HUES6 (cell line): Measurements from ENCODE around the gene U2AF1L4.
"Not testable (repeated sequence)": the region's sequence is repeated elsewhere in the genome, so short reads cannot be mapped to it uniquely, and the experiment has no call there.

ENCODE experiments used
- H3K27ac ChIP-seq: 2 replicates; pipeline ENCODE4 v1.7.0; 2013; ENCODE audit warnings: low read depth, mild to moderate bottlenecking, low read length, inconsistent platforms
- H3K27me3 ChIP-seq: 2 replicates; pipeline ENCODE4 v1.6.1; 2013; ENCODE audit warnings: low read length; ENCODE audit not compliant: control insufficient read depth, insufficient read depth
- H3K36me3 ChIP-seq: 2 replicates; pipeline ENCODE4 v1.6.1; 2013; ENCODE audit warnings: low read length; ENCODE audit not compliant: control insufficient read depth, insufficient read depth
- H3K4me1 ChIP-seq: 2 replicates; pipeline ENCODE4 v1.6.1; 2013; ENCODE audit warnings: low read length; ENCODE audit not compliant: control insufficient read depth, insufficient read depth
- H3K4me3 ChIP-seq: 2 replicates; pipeline ENCODE4 v1.5.1; 2013; ENCODE audit warnings: low read depth, low read length
- H3K9ac ChIP-seq: one replicate; pipeline ENCODE4 v1.6.1; 2013; ENCODE audit warnings: mild to moderate bottlenecking, low read length
- H3K9me3 ChIP-seq: 2 replicates; pipeline ENCODE4 v1.6.1; 2013; ENCODE audit warnings: low read depth, low read length; ENCODE audit not compliant: control insufficient read depth, insufficient read depth

Gene U2AF1L4

DNA sequence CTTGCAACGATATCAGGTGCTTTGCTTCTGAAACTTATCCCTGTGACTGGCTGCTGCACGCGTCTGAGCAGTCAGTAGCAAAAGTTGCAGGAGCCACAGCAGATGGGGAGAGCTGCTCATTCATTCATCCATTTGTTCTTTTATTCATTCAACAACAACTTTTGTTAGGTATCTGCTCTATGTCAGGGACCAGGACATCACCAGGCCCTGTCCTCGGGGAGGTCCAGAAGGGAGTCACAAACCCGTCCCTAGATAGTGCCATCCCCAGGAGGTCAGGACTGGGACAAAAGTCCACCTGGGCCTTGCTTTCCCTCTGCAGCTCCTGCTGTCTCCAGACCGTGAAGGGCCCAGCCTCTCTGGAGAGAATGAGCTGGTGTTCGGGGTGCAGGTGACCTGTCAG lies 32.7 kb upstream of the U2AF1L4 start:
- Histone ChIP-seq H3K27me3 (peaks cover 21% of the 10 kb centered on the region), H3K9me3 (no peaks in the 10 kb centered on the region), H3K9ac (no peak overlapping the region), H3K36me3 (no peaks in the 10 kb centered on the region), H3K4me1 (peaks cover 31% of the 10 kb centered on the region), H3K27ac (no peak overlapping the region), H3K4me3 (0 out of 2 replicates have a peak overlapping the region, but pooled peaks have one; percentile 15)

DNA sequence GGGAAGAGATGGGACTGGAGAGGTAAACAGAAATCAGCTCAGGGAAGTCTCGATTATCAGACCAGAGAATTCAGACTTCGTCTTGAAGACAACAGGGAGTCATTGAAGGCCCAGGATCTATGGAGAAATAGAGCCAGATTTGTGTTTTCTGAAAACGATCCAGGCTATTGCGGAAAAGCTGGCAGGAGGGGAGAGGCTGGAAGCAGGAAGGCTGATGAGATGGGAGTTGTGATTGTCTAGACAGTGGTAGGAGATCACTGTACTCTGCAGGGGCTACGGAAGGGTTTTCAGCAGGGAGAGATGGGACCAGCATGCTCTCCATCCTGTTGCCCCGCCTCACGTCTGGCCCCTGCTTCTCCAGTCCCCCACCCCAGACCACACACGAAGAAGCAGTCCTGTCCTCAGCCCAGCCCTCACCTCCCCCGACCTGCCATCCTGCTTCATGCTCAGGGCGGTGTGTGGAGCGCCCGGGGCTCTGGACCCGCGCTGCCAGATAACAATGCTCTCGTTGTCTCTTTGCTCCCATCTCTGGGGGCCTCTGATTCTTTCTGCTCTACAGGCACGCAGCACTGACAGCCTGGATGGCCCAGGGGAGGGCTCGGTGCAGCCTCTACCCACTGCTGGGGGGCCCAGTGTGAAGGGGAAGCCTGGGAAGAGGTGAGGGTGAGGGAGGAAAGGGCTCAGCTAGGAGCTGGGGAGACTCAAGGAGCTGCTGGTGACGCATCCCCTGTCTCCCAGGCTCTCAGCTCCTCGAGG lies 32.0 kb upstream of the U2AF1L4 start:
- no peak overlapping the region for H3K27ac ChIP-seq
- no peaks in the 10 kb centered on the region for H3K9me3 ChIP-seq
- no peak overlapping the region for H3K9ac ChIP-seq
- peaks cover 31% of the 10 kb centered on the region for H3K4me1 ChIP-seq
- H3K36me3 ChIP-seq, result no peaks in the 10 kb centered on the region
- H3K27me3 ChIP-seq, result peaks cover 21% of the 10 kb centered on the region
- peak overlapping the region; percentile 15; the same call in 1 of the 2 replicates for H3K4me3 ChIP-seq

DNA sequence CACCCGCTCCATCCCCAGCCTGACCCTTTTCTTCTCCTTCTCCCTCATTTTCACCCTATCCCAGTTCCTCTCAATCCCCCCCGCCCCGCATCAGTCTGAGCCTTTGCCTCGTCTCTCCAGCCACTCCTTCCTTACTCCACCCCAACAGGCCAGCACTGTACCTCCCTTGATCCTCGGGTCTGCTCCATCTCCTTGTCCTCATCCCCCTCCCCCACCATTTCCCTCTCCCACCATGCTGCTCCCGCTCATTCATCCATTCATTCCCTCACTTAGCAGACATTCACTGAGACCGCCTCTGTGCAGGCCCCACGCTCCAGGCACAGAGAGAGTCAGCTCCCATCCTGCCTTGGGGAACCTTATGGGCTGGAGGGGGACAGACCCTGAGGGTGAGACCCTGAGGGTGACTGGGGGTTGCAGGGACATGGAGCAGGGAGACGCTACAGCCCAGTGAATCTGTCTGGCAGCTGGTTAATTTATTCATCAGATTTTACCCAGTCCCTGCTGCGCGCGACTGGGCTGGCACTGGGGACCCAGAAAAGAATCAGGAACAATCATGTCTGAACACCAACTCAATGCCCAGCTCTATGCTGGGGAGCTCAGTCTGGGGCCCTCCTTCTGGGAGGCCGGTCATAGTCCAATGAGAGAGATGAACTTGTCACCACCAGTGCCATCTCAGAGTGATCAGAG lies 31.0 kb upstream of the U2AF1L4 start:
- H3K27me3 ChIP-seq, result peaks cover 21% of the 10 kb centered on the region
- H3K27ac ChIP-seq, result no peak overlapping the region
- peaks cover 28% of the 10 kb centered on the region for H3K4me1 ChIP-seq
- H3K4me3 ChIP-seq, result peak overlapping the region; percentile 72
- no peaks in the 10 kb centered on the region for H3K36me3 ChIP-seq
- H3K9me3 ChIP-seq, result no peaks in the 10 kb centered on the region
- no peak overlapping the region for H3K9ac ChIP-seq

DNA sequence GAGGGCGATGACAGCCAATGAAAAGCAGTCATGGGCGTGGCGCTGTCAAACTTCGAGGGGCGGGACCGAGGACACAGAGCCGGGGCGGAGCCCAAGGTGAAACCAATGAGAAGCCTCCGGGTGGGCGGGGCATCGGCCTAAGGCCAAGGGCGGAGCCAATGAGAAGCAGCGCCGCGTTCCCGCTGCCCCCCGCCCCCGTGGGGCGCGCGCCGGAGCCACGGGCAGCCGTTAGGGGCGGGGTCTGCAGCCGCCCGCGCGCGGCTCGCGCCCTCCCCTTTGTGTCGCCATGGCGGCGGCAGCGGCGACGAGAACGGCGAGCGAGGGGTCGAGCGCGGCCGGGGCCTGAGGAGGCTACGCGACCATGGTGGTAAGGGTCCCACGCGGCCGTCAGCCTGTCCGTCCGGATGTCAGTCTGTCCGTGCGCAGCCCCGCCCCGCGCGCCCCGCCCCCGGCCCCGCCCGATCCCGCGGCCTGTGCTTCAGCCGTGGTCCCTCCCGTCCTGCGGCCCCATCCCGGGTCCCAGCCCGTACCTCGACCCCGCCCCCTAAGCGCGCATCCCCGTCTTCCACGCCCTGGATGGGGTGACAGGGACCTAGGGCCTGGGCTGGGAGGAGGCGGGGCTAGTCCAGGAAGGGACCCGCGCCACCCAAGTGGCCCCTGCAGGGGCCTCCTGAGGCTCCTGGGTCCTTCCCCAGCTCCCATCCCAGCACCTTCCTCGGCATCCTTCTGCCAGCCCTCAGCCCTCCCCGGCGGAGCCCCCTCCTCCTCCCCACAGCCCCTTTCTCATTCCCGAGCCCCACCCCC lies 30.3 kb upstream of the U2AF1L4 start, which contains the start of gene ARHGAP33:
TSS of gene ARHGAP33 (plus strand) at position 267 of the 804 bp plus-strand sequence. CDS start at position 362, 95 bp downstream.
- peak within 1 kb of the TSS; percentile 30 for H3K9ac ChIP-seq
- H3K36me3 ChIP-seq, result no peaks in the 10 kb centered on the region
- H3K4me1 ChIP-seq, result peaks cover 28% of the 10 kb centered on the region
- H3K4me3 ChIP-seq, result peak within 1 kb of the TSS; percentile 72
- H3K9me3 ChIP-seq, result no peaks in the 10 kb centered on the region
- peaks cover 21% of the 10 kb centered on the region for H3K27me3 ChIP-seq
- no peak within 1 kb of the TSS for H3K27ac ChIP-seq

DNA sequence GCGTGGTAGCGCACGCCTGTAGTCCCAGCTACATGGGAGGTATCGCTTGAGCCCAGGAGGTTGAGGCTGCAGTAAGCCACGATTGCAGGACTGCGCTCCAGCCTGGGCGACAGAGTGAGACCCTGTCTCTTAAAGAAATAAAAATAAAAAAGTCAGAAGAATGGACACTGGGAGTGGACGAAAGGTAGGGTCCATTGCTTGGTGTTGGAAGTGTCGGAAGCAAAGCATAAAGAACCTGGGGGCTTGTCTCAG lies 29.8 kb upstream of the U2AF1L4 start:
- Histone ChIP-seq H3K9ac (no peak overlapping the region), H3K4me1 (peaks cover 28% of the 10 kb centered on the region), H3K9me3 (no peaks in the 10 kb centered on the region), H3K36me3 (no peaks in the 10 kb centered on the region), H3K27ac (no peak overlapping the region), H3K4me3 (peak overlapping the region; percentile 54), H3K27me3 (peaks cover 21% of the 10 kb centered on the region)

DNA sequence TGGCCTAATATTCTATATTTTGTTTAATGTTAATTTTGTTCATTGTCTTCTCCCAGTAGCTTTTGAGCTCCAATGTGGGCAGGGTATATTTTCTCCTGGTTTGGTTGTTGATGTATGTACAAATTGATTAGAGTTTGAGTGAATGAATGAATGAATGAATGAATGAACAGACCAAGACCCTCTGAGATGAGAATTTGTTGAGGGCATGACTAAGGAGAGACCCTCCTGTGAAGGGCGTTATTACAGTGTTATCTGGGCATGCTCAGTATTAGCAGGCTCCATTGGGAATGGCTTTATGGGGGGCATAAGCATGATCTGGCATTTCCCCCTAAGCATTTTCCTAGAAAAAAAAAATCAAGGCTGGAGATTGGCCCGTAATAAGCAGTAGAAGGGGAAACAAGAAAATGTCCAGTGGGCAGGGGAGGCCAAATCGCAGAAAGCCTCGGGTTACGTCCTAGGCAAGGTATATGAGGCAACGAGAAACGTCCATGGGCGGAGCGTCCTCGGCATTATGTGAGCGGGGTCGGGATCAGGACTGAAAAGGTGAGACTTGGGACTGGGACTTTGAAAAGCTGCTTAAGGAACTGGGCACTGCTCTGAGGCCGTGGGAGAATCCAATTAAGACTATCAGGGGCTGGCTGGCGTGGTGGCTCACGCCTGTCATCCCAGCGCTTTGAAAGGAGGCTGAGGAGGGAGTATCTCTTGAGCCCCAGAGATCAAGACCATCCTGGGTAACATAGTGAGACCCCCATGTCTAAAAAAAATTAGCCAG lies 29.2 kb upstream of the U2AF1L4 start:
- peaks cover 28% of the 10 kb centered on the region for H3K4me1 ChIP-seq
- H3K9me3 ChIP-seq, result no peaks in the 10 kb centered on the region
- no peaks in the 10 kb centered on the region for H3K36me3 ChIP-seq
- H3K4me3 ChIP-seq, result peak overlapping the region; percentile 54
- no peak overlapping the region for H3K9ac ChIP-seq
- H3K27ac ChIP-seq, result no peak overlapping the region
- peaks cover 21% of the 10 kb centered on the region for H3K27me3 ChIP-seq

DNA sequence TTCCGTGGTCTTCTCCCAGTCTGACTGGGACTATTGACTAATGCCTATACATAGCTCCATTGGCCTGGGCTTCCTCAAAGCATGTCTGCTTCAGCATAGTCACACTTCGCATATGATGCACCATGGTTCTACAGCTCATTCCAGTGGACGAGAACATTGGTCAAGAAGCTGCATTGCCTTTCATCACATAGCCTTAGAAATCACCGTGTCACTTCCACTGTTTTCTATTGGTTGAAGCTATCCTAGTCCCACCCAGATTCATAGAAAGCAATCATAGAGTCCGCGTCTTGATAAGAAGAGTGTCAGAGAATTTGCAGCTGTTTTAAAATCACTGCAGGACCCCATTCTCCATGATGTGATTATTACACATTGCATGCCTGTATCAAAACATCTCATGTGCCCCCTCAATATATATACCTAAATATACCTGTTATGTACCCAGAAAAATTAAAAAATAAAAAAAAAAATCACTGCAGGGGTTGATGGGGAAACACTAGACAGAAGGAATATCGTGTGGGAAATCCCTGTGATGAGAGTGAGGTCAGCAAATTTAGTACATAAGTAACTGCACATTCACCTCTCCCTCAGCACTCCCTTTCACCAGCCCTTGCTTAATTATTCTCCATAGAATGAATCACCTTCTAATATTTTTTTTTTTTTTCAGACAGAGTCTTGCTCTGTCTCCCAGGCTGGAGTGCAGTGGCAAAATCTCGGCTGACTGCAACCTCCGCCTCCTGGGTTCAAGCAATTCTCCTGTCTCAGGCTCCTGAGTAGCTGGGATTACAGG lies 28.0 kb upstream of the U2AF1L4 start:
- no peak overlapping the region for H3K4me3 ChIP-seq
- no peaks in the 10 kb centered on the region for H3K9me3 ChIP-seq
- H3K27ac ChIP-seq, result no peak overlapping the region
- no peak overlapping the region for H3K9ac ChIP-seq
- peaks cover 6% of the 10 kb centered on the region for H3K36me3 ChIP-seq
- H3K4me1 ChIP-seq, result peaks cover 29% of the 10 kb centered on the region
- peaks cover 21% of the 10 kb centered on the region for H3K27me3 ChIP-seq

DNA sequence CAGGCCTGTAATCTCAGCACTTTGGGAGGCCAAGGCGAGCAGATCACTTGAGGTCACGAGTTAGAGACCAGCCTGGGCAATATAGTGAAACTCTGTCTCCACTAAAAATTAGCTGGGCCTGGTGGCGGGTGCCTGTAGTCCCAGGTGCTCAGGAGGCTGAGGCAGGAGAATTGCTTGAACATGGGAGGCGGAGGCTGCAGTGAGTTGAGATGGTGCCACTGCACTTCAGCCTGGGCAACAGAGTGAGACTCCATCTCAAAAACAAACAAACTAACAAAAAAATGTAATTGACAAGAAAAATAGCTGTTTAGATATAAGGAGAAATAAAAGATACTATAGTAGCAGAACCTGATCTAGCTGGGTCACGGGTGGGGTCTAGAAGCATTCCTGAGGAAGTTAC lies 27.1 kb upstream of the U2AF1L4 start:
- H3K4me3 ChIP-seq, H3K27ac ChIP-seq, H3K9me3 ChIP-seq, H3K36me3 ChIP-seq, H3K9ac ChIP-seq: not testable (repeated sequence)
- peaks cover 17% of the 10 kb centered on the region for H3K27me3 ChIP-seq
- H3K4me1 ChIP-seq, result peaks cover 28% of the 10 kb centered on the region

DNA sequence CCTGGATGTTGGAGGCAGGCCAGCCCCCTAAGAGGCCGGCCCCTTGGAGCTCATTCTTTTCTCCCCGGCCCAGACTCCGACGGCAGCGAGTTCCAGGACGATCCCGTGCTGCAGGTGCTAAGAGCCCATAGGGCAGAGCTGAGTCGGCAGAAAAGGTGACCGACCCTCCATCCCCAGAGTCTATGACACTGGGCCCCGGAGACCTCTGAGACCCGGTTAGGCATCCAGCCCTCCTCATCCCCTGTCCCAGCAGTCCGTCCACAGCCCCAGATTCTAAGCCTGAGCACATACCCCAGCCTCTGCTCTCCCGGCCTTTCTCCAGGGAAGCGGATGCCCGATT lies 22.8 kb upstream of the U2AF1L4 start:
- Histone ChIP-seq H3K4me1 (peaks cover 8% of the 10 kb centered on the region), H3K27ac (no peak overlapping the region), H3K27me3 (no peaks in the 10 kb centered on the region), H3K36me3 (peaks cover 28% of the 10 kb centered on the region), H3K9me3 (no peaks in the 10 kb centered on the region), H3K4me3 (no peak overlapping the region), H3K9ac (no peak overlapping the region)
